ENCODE measurements around the gene ARFGAP2.
"Not testable (repeated sequence)": the region's sequence is repeated elsewhere in the genome, so short reads cannot be mapped to it uniquely, and the experiment has no call there.

DNA sequence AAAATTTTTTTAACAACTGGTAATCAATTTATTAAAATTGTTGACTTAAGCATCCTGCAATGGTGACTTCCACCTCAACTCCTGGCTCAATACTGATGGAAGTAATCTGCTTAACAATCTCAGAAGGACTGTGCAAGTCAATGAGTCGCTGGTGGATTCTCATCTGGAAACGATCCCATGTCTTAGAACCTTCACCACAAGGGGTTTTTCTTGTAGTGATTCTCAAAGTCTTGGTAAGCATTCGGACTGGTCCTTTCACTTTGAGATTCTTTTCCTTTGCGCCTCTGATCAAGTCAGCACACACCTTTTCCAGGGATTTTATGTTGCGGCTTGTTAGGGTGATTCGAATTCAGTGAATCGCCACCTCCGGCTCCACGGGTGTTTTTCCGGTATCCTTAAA is 14.5 kb upstream of the ARFGAP2 start:
- TF ChIP-seq, protein P1, sequence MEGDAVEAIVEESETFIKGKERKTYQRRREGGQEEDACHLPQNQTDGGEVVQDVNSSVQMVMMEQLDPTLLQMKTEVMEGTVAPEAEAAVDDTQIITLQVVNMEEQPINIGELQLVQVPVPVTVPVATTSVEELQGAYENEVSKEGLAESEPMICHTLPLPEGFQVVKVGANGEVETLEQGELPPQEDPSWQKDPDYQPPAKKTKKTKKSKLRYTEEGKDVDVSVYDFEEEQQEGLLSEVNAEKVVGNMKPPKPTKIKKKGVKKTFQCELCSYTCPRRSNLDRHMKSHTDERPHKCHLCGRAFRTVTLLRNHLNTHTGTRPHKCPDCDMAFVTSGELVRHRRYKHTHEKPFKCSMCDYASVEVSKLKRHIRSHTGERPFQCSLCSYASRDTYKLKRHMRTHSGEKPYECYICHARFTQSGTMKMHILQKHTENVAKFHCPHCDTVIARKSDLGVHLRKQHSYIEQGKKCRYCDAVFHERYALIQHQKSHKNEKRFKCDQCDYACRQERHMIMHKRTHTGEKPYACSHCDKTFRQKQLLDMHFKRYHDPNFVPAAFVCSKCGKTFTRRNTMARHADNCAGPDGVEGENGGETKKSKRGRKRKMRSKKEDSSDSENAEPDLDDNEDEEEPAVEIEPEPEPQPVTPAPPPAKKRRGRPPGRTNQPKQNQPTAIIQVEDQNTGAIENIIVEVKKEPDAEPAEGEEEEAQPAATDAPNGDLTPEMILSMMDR (IDR thresholded peaks at IDR 0.05; ENCODE audit: poor library complexity, severe bottlenecking) = not testable (repeated sequence)
- not testable (repeated sequence) for TF ChIP-seq EP300 (conservative IDR thresholded peaks at IDR 0.05; ENCODE audit: poor library complexity, severe bottlenecking); EZH2 (IDR thresholded peaks at IDR 0.05; ENCODE audit: borderline replicate concordance, insufficient read depth, low read length, poor library complexity, severe bottlenecking)
